Ecto neural progenitor cell (in vitro differentiated cells): ENCODE data around the gene NUP155.
A peak's percentile ranks its signal among the peaks of the same experiment; 100 is the strongest.
"Not testable (repeated sequence)": the region's sequence is repeated elsewhere in the genome, so short reads cannot be mapped to it uniquely, and the experiment has no call there.

Experiments used
- DNase-seq: peaks from one replicate; pipeline ENCODE4 v3.0.0-alpha.2; 2018; ENCODE audit warnings: low spot score

NUP155 gene

GRCh38 chr5:37275511-37275910 is 95.4 kb downstream of the NUP155 start:
- no peak for DNase-seq

DNA sequence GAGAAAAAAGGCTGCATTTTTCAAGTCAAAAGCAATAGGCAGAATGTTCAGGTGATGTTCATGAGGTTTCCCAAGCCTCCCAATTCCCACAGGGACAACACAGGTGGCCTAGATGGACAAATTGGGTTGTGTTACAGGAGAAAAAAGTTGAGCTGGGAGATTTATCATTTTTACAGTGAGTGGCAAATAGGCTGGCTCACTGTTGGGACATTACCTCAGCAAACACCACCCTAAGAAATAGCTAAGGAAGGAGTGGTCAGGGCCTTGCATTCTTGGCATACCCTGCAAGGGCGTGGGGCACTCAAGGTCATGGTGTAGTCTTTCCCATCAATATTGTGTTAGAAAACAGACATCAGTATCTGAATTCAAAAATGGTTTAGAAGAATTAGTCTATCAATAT is 98.4 kb downstream of the NUP155 start:
- no peak for DNase-seq

DNA sequence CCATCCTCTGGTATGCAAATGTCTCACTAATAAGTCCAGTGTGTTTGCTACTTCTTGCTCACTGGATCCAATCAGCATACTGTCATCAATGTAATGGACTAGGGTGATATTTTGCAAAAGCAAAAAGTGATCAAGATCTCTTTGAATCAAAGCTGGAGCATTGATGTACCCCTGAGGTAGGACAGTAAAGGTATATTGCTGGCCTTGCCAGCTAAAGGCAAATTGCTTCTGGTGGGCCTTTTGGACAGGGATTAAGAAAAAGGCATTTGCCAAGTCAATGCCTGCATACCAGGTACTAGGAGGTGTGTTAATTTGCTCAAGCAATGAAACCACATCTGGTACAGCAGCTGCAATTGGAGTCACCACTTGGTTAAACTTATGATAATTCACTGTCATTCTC is 102.8 kb downstream of the NUP155 start:
- DNase-seq, result not testable (repeated sequence)

DNA sequence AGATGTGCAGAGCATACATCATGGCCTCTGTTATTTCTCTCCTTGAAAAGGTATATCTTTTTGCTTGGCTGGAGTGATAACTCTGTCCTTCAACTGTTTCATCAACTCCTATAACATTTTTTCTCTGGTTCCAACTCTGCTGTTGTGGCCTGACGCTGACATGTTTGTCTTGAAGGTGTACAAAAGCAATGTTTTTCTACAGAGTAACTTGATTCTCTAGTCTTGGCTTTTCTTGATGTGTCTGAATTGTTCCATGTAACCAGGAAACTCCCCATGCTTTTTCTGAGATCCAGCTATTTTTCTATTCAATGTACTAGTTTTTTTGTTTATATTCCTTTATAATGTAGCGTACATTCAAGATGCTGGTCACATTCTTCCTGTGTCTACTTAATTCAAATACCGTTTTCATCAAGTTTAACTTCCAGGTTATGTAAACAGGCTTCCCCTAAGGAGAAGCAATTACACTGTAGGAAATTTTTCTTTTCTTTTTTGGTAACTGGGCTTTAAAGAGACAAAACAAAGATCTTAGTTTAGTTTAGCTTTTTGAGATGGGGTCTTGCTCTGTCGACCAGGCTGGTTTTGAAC is 115.0 kb downstream of the NUP155 start:
- no peak for DNase-seq

- no peak for DNase-seq
Observed at GRCh38 chr5:37254581-37254980, 116.3 kb downstream of the NUP155 start.

DNA sequence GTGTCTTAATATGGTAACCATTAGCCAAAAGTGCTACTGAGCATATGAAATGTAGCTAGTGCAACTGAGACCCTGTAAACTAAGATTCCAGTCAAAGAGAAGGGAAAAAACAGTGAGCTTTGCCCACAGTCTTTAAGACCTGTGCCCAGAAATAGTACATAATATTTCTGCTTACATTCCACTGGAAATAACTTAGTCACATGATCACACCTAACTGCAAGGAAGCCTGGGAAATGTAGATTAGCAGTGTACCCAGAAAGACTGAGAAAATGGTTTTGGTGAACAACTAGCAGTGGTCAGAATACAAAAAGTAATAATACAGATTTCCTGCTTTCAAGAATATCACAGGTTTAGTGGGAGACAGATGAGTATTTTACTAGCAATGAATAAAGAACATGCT is 119.2 kb downstream of the NUP155 start:
- no peak for DNase-seq

GRCh38 chr5:37249815-37250164 is 121.1 kb downstream of the NUP155 start:
- DNase-seq, result no peak

DNA sequence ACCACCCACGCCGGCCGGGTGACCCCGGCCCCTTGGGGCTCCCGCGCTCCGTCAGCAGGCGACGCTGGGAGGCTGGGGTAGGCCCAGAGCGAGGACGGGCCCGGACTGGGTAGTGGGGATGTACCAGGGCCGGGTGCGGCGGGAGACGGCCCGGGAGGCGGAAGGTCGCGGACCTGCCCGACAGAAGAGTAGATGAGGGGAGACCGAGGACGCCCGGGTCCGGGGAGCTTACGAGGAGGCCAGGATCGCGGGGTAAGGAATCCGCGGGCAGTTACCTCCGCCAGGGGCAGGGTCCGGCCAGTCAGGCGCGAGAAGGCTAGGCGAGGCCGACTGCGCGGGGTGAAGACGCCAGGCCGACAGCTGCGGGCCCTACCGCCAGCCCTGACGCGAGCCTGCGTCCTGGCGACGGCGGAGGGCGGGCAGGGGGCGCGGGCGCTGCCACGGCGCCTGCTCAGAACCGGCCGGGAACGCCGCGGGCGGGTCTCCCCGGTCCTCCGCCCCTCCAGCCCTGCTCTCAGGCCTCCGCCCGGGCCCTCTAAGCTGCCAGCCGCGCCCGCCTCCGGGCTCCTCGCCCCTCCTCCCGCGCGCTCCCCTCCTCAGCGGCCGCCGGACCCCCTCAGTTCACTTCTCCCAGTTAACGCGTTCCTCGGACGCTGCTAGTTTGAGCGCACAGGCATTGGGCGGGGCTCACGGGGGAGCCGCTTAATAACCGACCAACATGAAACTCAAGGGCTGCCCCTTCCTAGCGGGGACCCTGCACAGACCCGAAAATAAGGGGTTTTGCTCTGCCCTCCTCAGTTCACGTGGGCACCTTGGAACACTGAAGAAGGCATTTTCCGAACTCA is 121.7 kb downstream of the NUP155 start, which contains the start of gene CPLANE1:
Gene CPLANE1, minus strand, starts transcription at position 407 of the 845 bp plus-strand sequence. CDS start 1,678 bp downstream, outside the sequence.
- peak; percentile 92 for DNase-seq

GRCh38 chr5:37248421-37248969 is 122.4 kb downstream of the NUP155 start:
- DNase-seq, result no peak

GRCh38 chr5:37247496-37247895 is 123.4 kb downstream of the NUP155 start:
- no peak for DNase-seq

DNA sequence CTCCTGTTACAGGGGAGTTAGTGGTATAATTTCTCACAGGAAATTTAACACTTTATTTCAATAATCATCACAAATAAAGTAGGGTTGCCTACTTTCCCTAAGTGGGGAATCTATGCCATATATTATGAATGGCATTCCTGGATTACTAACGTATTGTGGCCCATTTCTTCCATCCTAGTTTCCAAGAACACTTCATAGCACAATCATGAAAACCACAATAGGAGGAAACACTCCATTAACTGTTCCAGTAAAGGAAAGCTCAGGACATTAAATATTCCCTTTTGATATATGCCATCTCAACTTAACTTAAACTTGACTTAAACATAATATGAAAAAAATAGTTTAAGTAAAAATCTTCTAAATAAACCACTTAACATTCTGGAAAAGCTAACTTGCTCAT is 123.9 kb downstream of the NUP155 start:
- no peak for DNase-seq
